B cell (primary cell): ENCODE data around the gene DAP. TPM values are rescaled to one million over a fixed set of nuclear protein-coding genes. Genes with fewer than 3 reads are reported as not detected.

ENCODE experiments used
- polyA plus RNA-seq: library from polyadenylated mRNA; depleted of rRNA; stranded (reverse); fragments of >200 nt; gene quantifications from 2 replicates; pipeline ENCODE4 v1.2.3, GENCODE V29; 2012
- small RNA-seq: library from RNA; depleted of rRNA; stranded (forward); fragments of <200 nt; gene quantifications from one replicate; pipeline ENCODE3, GENCODE V24; 2012; ENCODE audit warnings: low replicate concordance, low read depth; ENCODE audit not compliant: insufficient read length
- total RNA-seq, 2 donors: library from RNA; stranded (reverse); fragments of 120-200 nt in 1 of 2; gene quantifications; 1 replicate in 1 of 2; 2 replicates in 1 of 2; pipeline versions ENCODE4 v1.2.3 to v1.2.4, GENCODE V29; 2013 to 2022

The DAP gene
- total and polyA plus RNA-seq, 2 donors (not counting 1 experiment from before 2014, with no cell fraction given), result 42.6 to 49.8 TPM

Small RNA genes within 50 kb of the gene (small RNA-seq; reads per million reads assigned to genes)
- gene AC012629.4, result not detected

Other genes starting within 250 kb of the DAP start
- 23.4 and 24.8 TPM in 2 replicates for gene ANKRD33B, start 197.2 kb downstream of the DAP start, total RNA-seq
- gene ANKRD33B, start 197.2 kb downstream of the DAP start, polyA plus RNA-seq, result 2.9 and 6.9 TPM in 2 replicates